Liver (tissue), 9 donors: ENCODE results near the gene GRAP. TPM values are rescaled to one million over a fixed set of nuclear protein-coding genes. Genes with fewer than 3 reads are reported as not detected.
"Not testable (repeated sequence)": the region's sequence is repeated elsewhere in the genome, so short reads cannot be mapped to it uniquely, and the experiment has no call there.

ENCODE experiments used
- DNase-seq: peaks from one replicate; pipeline ENCODE4 v3.0.0-alpha.2; 2017; ENCODE audit warnings: low spot score
- H3K27ac ChIP-seq, 2 donors: one replicate each; pipeline ENCODE4 v1.7.0; 2013; ENCODE audit warnings: inconsistent platforms in 2 of 2, low read length in 2 of 2, control low read depth in 1 of 2, low read depth in 1 of 2, mild to moderate bottlenecking in 1 of 2
- H3K27me3 ChIP-seq, 4 donors: one replicate each; pipeline versions ENCODE4 v1.6.1 to v1.7.0; 2013; ENCODE audit warnings: low read length in 3 of 4, inconsistent platforms in 1 of 4, mild to moderate bottlenecking in 1 of 4, moderate library complexity in 1 of 4; ENCODE audit not compliant: control insufficient read depth in 4 of 4, insufficient read depth in 4 of 4
- H3K36me3 ChIP-seq, 4 donors: one replicate each; pipeline versions ENCODE4 v1.6.1 to v1.7.0; 2013; ENCODE audit warnings: low read length in 3 of 4, mild to moderate bottlenecking in 3 of 4, low read depth in 1 of 4, moderate library complexity in 1 of 4; ENCODE audit not compliant: control insufficient read depth in 4 of 4, insufficient read depth in 3 of 4
- H3K4me1 ChIP-seq, 4 donors: one replicate each; pipeline versions ENCODE4 v1.6.1 to v1.7.0; 2013; ENCODE audit warnings: low read length in 3 of 4, mild to moderate bottlenecking in 3 of 4, moderate library complexity in 1 of 4; ENCODE audit not compliant: control insufficient read depth in 4 of 4, insufficient read depth in 4 of 4
- H3K4me3 ChIP-seq, 3 donors: one replicate each; pipeline versions ENCODE4 v1.6.1 to v1.7.0; 2013; ENCODE audit warnings: low read length in 3 of 3, control low read depth in 1 of 3, low read depth in 1 of 3, mild to moderate bottlenecking in 1 of 3
- H3K9ac ChIP-seq, 2 donors: one replicate each; pipeline ENCODE4 v1.7.0; 2013; ENCODE audit warnings: low read length in 2 of 2, mild to moderate bottlenecking in 2 of 2, moderate library complexity in 2 of 2, control low read depth in 1 of 2, low read depth in 1 of 2
- H3K9me3 ChIP-seq, 4 donors: one replicate each; pipeline versions ENCODE4 v1.6.1 to v1.7.0; 2013; ENCODE audit warnings: low read length in 3 of 4; ENCODE audit not compliant: control insufficient read depth in 4 of 4
- RAD21 ChIP-seq, 2 donors: IDR thresholded peaks; 2 replicates each; pipeline ENCODE4 v1.6.1; 2016; ENCODE audit warnings: antibody characterized with exemption in 2 of 2, mild to moderate bottlenecking in 2 of 2
- WGBS: extraction: QIAGEN DNeasy Blood & Tissue Kit; methylation state at CpG from one replicate; pipeline ENCODE4 v1.1.7; 2013; 5-methylcytosine and 5-hydroxymethylcytosine counted together
- polyA plus RNA-seq, 2 donors: library from polyadenylated mRNA; stranded (reverse) in 1 of 2; unstranded in 1 of 2; fragments of 200-250 nt in 1 of 2; fragments of >200 nt in 1 of 2; fragmentation: Nextera tagmentation in 1 of 2; extraction: Ambion mirVana in 1 of 2; gene quantifications; one replicate each; pipeline versions ENCODE4 v1.2.1 to v1.2.3, GENCODE V29; 2013 to 2015
- total RNA-seq, 2 donors: library from RNA; depleted of rRNA; stranded (reverse); fragments of >200 nt; gene quantifications; one replicate each; pipeline ENCODE4 v1.2.3, GENCODE V29; 2014
- TF ChIP-seq, protein P1 (sequence below): fragments of 150-350 bp; IDR thresholded peaks from 2 replicates; pipeline ENCODE4 v1.5.1; 2017; ENCODE audit warnings: improper control_type of control experiment, low read depth, low read length; ENCODE audit not compliant: missing input control
- donor health status: healthy.
- donor health status: healthy.
- donor health status: healthy.
- donor health status: healthy.
- donor health status: healthy.

Gene GRAP
- total and polyA plus RNA-seq, 4 donors = 1.2 to 6.5 (median 5.2) TPM

DNA sequence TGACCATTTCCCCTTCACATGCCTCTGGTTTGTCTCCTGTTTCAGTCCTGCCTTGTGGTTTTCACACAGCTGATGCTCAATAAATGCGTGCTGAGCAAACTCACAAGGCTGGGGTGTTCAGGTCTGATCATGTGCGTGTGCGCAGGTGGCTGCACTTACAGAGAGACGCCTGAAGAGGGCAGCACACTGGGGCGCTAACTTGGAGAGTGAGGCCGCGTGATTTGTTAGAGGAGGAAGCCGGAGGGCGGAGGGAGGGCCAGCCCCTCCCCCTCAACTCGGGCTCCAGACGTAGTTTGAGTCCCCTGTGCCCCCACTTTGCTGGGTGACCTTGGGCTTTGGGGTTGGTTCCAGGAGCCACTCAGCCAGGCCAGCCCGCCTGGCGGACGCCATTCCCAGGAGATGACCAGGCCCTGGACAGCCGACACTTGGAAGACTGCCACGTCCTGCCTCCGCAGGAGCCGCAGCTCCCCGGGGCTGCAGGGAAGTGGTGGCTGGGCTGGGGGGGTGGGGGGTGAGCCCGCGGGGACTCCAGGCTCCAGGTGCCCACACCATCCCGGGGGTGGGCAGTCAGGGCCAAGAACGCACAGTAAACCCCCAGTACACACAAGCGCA is 14.3 kb downstream of the GRAP start:
- not testable (repeated sequence) for DNase-seq, H3K36me3 ChIP-seq, H3K9ac ChIP-seq, H3K4me1 ChIP-seq, H3K27me3 ChIP-seq, H3K9me3 ChIP-seq, H3K4me3 ChIP-seq, H3K27ac ChIP-seq
- WGBS = 23% methylated on average over 3 of the region's 24 CpGs

DNA sequence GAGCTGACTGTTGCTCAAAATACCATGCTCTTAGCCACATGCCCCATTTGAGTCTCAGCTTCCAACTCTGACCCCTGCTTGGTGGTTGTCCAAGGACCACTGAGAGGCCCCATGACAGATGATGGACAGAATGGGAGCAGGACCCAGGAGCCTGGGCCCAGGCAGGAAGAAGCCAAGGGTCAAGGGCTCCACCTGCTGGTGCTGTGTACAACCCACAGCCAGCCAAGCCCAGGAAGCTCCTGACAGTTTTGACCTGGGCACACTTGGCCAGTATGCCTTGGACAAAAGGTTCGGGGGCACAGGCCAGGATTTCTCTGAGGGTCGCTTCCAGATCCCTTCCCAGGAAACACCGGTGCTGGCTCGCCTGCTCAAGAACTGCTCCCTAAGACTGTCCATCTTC is 15.0 kb downstream of the GRAP start:
- H3K27ac ChIP-seq, H3K36me3 ChIP-seq, H3K27me3 ChIP-seq, H3K4me3 ChIP-seq, H3K9ac ChIP-seq, H3K4me1 ChIP-seq, DNase-seq, H3K9me3 ChIP-seq: not testable (repeated sequence)
- peak in 1 of 2 donors; percentile 51 for TF ChIP-seq RAD21 (IDR thresholded peaks at IDR 0.05)
- TF ChIP-seq, protein P1, sequence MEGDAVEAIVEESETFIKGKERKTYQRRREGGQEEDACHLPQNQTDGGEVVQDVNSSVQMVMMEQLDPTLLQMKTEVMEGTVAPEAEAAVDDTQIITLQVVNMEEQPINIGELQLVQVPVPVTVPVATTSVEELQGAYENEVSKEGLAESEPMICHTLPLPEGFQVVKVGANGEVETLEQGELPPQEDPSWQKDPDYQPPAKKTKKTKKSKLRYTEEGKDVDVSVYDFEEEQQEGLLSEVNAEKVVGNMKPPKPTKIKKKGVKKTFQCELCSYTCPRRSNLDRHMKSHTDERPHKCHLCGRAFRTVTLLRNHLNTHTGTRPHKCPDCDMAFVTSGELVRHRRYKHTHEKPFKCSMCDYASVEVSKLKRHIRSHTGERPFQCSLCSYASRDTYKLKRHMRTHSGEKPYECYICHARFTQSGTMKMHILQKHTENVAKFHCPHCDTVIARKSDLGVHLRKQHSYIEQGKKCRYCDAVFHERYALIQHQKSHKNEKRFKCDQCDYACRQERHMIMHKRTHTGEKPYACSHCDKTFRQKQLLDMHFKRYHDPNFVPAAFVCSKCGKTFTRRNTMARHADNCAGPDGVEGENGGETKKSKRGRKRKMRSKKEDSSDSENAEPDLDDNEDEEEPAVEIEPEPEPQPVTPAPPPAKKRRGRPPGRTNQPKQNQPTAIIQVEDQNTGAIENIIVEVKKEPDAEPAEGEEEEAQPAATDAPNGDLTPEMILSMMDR = peak; percentile 35
- no CpG with 5 or more reads among the region's 4 CpGs for WGBS

DNA sequence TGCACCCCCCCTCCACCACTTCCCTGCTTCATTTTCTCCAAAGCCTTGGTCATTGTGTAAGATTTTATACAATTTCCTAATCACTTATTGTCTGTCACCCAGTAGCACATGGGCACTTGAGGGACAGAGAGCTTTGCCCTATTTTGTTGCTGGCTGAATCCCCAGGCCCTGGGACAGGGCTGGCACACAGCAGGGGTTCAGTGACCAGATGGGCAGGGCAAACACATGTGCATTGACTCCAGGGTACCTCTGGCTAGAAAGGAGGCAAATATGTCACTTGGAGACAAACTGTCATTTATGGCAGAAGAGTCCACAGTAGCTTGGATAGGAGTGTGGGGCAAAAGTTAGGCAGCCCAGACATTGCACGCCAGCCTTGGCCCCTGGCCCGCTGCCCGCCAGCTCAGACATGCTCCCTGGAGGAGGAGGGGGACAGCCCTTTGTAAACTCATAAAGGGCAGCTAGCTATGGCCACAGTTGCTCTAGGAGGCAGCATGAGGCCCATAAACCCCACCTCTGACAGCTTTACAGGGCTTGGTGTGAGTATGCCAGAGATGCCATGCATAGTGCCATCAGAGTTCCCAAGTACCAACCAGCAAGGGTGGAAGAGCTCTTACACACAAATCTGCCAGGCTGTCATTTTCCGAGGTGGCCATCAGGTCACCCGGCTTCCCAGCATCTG is 15.8 kb downstream of the GRAP start:
- 50% methylated on average over 2 of the region's 5 CpGs for WGBS
- H3K9me3 ChIP-seq = not testable (repeated sequence)

DNA sequence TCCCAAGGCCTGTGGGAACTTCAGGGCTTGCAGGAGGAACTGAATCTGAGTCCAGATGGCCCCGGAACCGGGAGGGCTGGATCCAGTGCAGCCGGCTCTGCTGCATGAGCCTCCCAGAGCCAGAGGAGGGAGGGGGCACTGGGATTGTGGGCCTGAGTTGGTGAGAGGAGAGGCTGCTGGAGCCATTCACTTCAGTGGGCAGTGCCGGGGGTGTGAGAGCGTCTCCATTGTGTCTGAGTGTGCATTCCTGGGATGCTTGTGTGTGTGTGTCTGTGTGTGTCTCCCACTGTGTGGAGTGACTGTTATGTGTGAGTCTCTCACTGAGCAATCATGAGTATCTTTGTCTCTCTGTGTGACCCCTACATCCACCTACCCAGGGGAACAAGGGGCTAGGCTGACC is 17.0 kb downstream of the GRAP start:
- DNase-seq, H3K36me3 ChIP-seq, H3K9ac ChIP-seq, H3K27me3 ChIP-seq, H3K27ac ChIP-seq, H3K4me3 ChIP-seq, H3K9me3 ChIP-seq, H3K4me1 ChIP-seq: not testable (repeated sequence)
- 66% methylated on average over 2 of the region's 5 CpGs for WGBS

More for the DNA sequence above, 15.8 kb downstream of the GRAP start:
- not testable (repeated sequence) for DNase-seq, H3K27me3 ChIP-seq, H3K36me3 ChIP-seq, H3K9ac ChIP-seq, H3K27ac ChIP-seq, H3K4me1 ChIP-seq, H3K4me3 ChIP-seq

GRCh38 chr17:19028671-19029070 is 18.1 kb downstream of the GRAP start:
- H3K4me1 ChIP-seq, DNase-seq, H3K27ac ChIP-seq, H3K9me3 ChIP-seq, H3K4me3 ChIP-seq, H3K9ac ChIP-seq, H3K36me3 ChIP-seq, H3K27me3 ChIP-seq: not testable (repeated sequence)
- no CpG with 5 or more reads among the region's 11 CpGs for WGBS
